GM18499 (cell line): ENCODE results near the gene GPR137.

ENCODE experiments used
- ATAC-seq: cut with Tn5 transposase; IDR thresholded peaks from one replicate; pipeline ENCODE4 v1.9.1; 2021; ENCODE audit warnings: moderate number of reproducible peaks; ENCODE audit not compliant: insufficient read depth, unreplicated experiment

Gene GPR137

DNA sequence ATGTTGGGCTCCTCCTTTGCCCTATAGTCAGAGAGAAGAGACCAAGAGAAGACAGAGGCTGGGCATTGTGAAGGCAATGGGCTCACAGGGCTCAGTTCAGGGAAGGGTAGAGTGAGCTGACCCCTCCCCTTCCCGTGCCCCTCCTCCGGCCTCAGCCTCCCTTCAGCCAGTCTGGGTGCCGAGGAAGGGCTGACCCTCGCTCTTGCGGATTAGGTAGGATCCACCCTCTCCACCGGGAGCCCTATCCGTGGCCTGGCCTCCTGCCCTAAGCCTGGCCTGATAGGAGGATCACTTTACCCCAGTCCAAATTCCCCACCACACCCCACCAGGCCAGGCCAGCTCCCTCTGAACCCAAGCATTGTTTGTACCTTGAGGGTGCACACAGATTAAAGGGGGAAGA is 37.1 kb upstream of the GPR137 start:
- no peak for ATAC-seq

DNA sequence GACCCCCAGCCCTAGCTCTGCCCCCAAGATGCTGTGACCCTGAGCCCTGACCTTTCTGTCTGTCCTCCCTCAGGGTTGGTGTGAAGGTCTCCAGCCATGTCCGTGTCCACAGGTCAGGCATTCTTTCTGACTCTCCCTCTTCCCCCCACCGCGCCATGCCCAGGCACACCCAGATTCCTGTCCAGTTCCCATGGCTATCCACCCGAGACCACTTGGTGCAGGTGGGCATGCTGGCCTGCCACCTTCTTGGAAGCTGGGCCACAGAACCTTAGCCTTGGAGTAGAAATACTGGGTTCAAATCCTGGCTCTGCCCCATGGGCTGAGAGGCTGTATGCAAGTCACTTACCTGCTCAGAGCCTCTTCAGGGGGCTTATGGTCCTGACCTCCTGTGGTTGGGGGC is 36.6 kb upstream of the GPR137 start:
- no peak for ATAC-seq

DNA sequence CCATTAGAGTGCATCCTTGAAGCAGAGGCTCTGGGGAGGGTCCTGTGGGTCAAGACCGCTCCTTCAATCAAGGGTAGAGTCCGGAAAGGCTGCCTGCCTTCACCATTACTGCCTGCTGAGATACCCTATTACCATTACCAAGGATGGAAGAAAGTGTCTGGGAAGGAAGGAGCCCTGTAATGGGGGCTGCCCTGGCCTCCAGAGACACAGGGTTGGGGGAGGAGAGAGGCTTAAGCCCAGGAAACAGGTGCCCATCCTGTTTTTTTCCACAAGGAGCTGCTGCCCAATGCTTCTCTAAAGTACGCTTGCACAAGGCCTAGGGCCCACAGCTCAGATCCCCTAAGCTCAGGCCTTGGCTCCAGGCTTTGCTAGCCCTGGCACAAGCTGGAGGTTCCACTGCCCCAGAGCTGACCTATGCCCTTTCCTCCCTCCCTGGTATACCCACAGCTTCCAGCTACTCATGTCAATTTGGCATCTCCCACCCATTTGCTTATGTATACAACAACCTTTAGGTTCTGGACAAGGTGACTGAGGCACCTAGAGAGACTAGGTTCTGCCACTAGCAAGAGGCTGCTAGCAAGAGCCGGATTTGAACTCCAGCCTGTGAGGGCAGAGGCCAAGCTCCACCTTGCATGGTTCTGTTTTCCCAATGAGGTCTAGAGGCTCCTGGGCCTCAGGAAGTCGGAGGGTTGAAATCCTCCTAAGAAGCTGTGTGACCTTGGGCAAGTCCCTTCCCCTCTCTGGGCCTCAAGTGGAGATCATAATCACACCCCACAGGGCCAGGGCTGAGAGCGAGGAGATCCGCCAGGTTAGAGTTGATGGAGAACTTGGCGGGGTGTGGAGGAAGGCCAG is 35.9 kb upstream of the GPR137 start:
- ATAC-seq: no peak

DNA sequence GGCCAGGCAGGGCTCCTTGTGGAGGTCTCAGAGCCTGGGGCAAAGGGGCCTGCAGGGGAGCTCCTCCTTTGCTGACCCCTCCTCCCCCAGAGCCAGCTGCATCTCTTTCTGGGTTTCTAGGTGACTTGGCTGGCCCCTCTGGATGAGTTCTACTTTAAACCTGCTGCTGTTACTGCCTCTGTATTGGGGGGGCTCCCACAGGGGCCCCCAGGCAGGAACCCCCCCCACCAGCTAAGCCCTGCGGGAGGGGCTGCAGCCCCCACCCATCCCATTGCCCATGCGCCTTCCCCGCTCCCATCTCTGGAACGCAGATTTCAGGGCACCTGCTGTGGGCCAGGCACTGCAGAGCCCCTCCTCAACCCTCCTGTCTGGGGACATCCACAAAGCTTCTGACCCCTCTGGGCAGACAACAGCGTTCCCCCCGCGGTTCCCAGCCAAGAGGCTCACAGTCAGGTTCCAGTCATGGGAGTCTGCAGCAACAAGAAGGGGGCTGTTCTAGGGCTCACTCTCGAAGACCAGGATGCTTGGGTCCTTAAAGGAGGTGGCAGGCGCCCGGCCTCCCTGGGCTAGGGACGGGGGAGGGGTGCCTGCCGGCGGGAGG is 35.1 kb upstream of the GPR137 start:
- ATAC-seq: no peak

DNA sequence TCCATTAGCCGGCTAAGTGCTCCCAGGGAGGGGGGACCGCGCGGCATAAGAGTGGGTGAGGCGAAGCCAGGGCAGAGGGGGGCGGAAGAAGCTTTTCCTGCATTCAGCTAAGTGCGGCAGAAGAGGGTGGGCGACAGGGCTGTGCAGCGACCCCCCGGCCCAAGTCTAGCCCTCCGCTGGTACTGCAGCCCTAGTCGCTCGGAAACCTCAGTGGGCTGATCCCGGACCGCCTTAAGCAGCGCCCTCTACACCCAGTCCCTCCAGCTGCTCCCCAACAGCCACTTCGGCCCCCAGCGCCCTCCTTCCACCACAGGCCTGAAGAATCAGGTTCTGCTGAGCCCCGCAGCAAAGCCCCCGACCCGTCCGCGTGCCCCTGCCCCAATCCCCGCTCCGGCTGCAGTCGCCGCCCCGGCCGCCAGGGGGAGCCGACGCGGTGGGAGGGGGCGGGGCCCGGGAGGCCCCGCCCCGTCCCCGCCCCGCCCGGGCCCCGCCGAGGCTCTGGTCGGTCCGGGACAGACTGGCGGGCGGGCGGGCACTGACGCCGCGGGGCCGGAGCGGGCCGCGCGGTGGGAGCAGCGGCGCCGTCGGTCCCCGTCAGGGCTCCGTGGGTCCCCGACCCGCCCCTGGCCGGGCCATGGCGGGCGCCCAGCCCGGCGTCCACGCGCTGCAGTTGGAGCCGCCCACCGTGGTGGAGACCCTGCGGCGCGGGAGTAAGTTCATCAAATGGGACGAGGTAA is 34.5 kb upstream of the GPR137 start, which contains the start of gene PLCB3:
Gene PLCB3 (plus strand): TSS at position 515 of the 737 bp plus-strand sequence. CDS start 120 bp downstream, at position 635.
- no peak for ATAC-seq

DNA sequence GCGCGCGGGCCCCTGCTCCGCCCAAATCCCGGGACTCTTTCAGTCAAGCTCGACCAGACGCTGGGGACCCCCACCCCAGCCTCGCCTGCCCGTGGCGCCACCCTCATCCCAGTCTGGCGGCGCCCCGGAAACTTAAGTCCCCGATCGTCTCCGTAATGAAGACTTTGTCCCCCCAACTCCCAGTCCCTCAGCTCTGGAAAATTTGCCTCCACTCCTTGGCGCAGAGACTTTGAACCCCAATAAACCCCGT is 34.0 kb upstream of the GPR137 start:
- no peak for ATAC-seq

DNA sequence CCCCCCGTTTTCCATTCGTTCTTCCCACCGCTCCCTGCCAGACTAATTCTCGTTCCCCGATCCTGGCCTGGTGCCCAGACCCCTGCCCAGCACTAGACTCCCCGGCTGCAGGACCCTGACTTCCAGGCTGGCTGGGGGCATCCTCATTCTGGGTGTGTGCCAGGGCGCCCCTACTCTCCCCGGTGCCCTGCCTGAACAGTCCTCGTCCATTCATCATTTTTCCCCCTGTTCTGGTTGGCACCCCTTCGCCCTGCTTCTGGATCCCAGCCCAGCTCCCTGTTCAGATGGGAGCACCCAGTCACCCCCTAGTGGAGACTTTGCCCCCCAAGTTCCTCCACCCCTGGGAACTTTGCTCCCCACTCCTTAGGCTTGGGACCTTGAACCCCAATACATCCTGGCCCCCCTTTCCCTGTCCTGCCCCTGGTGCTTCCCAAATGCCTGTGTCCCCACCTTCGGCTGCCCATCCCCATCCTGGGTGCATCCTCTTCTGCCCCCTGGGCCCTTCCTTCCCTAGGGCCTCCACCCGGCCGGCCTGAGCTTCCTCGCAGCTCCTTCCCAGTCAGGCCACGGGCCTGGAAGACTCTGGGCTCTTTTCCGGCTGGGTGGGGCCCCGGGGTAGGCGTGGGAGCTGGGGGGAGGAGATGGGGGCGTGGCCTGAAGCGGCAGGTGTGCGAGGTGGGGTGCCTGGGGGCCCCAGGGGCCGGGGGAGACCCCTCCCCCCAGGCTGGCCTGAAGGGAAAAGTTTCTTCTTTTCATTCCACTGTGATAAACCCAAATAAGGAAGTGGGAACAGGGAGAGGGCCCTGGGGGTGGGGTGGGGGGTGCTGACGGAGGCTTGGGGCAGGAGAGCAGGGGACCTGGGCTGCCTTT is 33.4 kb upstream of the GPR137 start:
- no peak for ATAC-seq

DNA sequence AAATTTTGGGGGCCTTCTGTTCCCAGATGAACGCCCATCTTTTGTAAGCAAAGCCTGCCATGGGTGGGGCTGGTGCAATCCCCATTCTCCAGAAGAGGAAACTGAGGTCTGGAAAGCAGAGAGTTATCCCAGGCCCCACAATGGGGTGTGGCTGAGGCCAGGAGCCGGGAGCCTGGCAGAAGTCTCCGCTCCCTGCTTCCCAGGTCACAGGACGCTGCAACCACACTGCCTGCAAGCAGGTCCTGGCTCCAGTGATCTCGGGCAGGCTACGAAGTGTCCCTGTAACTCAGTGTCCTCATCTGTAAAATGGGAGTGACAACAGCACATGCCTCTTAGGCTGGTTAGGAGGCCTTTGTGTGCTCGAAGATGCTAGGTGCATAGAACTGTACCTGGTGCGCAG is 32.6 kb upstream of the GPR137 start:
- no peak for ATAC-seq

DNA sequence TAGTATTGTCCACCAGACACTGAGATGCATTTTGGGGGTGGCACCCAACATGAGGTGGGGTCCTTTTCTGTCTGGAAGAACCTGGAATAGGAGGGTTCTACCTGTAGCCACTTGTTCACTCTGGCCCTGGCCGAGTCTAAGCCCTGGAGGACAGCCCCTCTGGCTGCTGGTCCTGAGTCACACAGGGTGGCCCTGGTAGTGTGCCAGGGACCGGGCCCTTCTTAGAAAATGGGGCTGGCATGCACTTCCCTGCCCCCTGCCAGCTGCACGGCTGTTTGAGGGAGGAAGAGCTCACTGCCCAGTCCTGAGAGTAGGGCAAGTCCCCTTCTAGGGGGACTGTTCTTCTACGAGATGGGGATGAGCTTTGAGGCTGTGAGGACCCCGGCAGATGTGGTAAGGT is 32.2 kb upstream of the GPR137 start:
- no peak for ATAC-seq

DNA sequence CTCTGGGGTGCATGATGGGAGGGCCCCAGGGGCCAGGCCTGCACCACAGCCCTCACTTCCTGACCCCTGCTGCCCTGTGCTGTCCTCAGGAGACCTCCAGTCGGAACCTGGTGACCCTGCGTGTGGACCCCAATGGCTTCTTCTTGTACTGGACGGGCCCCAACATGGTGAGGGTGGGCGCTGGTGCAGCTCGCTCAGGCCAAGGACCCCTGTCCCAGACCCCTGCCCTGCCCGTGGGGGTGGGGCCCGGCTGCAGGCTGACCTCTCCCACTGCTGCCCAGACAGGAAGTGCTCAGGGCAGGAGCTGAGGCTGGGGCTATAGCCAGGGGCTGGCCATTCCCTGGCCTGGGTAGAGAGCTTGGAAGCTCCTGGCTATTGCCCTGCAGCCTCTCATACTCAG is 31.3 kb upstream of the GPR137 start:
- no peak for ATAC-seq

DNA sequence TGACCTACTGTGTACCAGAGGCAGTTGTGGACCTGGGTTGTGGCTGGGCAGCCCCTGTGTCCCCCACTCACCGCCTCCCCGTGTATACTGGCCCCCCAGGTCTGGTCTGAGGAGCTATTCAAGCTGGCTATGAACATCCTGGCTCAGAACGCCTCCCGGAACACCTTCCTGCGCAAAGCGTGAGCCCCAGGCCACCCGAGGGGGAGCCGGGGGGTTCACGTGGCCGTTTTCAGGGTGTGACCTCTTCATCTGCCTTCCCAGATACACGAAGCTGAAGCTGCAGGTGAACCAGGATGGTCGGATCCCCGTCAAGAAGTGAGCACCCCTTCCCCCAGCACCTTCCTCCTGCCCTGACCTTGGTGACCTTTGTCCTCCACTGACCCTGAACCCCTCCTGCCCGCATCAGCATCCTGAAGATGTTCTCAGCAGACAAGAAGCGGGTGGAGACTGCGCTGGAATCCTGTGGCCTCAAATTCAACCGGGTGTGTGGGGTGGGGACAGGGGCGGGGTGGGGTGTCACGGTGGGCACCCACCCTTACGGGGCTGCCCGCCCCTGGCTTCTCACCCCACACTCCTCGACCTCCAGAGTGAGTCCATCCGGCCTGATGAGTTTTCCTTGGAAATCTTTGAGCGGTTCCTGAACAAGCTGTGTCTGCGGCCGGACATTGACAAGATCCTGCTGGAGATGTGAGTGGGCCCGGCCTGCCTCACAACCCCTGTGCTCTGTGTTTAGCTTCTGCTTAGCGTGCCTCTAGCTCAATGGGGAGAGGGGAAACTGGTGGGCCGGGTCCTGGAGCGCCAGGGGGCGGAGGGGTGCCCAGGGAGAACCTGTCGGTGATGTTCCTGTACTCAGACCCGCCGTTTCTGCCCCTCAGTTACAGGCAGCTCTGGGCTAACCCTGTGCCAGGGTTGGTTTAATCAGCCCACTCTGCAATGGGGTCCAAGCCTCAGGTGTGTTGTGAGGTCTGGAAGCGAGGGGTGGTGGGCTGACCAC is 30.2 kb upstream of the GPR137 start:
- no peak for ATAC-seq

DNA sequence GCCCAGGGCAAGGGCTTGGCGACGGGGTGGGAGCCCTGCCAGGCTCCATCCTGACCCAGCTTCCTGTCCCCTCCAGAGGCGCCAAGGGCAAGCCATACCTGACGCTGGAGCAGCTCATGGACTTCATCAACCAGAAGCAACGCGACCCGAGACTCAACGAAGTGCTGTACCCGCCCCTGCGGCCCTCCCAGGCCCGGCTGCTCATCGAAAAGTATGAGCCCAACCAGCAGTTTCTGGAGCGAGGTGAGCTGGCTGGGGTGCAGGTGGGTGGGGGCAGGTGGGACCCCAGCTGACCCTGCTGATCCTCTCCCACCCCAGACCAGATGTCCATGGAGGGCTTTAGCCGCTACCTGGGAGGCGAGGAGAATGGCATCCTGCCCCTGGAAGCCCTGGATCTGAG is 29.3 kb upstream of the GPR137 start:
- no peak for ATAC-seq

DNA sequence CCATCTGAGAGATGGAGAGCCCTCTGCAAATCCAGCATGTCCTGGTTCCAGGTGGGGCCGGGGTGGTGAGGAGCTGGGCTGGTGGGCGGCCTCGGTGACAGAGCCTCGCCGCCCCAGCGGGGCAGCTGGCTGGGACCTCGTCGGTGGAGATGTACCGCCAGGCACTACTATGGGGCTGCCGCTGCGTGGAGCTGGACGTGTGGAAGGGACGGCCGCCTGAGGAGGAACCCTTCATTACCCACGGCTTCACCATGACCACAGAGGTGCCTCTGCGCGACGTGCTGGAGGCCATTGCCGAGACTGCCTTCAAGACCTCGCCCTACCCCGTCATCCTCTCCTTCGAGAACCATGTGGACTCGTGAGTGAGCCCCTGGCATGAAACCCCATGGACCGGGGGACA is 27.3 kb upstream of the GPR137 start:
- no peak for ATAC-seq

DNA sequence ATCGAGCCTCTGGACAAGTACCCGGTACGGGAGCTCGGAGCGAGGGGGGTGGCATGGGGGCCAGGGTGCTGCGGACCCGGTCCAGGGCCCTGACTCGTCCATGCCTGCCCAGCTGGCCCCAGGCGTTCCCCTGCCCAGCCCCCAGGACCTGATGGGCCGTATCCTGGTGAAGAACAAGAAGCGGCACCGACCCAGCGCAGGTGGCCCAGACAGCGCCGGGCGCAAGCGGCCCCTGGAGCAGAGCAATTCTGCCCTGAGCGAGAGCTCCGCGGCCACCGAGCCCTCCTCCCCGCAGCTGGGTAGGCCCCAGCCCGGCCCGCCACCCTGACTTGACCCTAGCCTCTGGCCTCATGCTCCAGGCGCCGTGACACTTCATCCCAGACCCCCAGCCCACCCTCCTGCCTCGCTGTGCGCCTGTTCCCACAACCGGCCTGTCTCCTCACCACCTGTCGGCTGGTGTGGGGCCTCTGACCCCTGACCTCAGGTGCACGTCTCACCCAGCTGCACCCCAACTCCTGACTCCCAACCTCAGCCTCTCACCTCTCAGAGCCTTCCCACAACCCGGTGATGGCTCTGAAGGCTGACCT is 26.6 kb upstream of the GPR137 start:
- ATAC-seq: no peak

DNA sequence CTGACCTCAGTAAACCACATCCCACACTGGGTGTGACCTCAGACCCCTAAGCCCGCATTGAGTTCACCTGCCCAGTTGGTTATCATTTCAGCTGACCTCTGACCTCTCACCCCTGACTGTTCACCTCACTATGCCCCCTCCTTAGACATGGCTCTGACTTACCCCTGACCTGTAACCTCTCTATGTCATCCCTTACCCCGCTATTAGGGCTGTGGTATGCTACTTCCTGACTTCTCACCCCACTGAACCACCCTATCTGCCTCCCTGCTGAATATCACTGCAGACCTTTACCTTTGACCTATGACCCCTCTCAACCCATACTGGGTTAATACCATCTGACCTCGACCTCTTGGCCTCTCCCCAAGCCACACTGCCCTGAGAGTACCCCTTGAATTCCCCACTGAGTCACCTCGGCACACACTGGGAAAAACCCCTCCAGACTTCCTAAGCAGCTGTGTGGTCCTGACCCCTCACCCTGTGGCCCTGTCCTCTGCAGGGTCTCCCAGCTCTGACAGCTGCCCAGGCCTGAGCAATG is 26.0 kb upstream of the GPR137 start:
- ATAC-seq: no peak

DNA sequence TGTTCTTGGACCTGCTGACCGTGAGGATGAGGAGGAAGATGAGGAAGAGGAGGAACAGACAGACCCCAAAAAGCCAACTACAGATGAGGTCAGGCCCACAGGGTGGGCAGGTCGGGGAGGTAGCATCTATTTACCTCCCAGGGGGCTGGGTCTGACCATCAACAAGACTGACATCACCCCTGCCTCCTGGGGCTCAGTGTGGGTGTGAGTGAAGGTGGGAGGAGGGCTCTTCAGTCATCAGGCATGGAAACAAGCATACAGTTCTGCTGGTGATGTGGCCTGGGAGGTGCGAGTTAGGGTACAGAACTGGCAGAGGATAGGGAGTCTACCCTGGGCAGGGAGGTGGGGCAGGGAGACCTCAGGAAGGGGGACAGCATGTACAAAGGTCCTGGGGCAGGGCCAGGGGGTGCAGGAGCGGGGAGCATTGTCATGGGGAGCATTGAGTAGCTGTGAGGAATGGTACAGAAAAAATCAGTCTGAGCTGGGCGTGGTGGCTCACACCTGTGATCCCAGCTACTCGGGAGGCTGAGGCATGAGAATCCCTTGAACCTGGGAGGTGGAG is 25.4 kb upstream of the GPR137 start:
- no peak for ATAC-seq

DNA sequence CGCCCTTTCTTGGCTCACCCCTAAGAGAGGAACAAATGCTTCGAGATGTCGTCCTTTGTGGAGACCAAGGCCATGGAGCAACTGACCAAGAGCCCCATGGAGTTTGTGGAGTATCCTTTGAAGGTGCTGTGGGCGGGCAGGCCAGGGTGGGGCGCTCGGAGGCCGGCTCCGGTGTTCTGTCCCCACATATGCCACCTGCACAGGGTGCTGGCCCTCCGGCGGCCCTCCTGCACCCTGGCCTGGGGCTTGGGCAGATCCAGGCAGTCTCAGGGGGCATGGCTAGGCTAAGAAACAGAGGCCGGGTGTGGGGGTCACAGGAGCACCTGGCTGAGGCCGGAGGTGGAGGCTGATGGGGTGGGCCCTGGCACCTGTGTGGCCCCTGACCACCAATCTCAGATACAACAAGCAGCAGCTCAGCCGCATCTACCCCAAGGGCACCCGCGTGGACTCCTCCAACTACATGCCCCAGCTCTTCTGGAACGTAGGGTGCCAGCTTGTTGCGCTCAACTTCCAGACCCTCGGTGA is 24.0 kb upstream of the GPR137 start:
- ATAC-seq: no peak

DNA sequence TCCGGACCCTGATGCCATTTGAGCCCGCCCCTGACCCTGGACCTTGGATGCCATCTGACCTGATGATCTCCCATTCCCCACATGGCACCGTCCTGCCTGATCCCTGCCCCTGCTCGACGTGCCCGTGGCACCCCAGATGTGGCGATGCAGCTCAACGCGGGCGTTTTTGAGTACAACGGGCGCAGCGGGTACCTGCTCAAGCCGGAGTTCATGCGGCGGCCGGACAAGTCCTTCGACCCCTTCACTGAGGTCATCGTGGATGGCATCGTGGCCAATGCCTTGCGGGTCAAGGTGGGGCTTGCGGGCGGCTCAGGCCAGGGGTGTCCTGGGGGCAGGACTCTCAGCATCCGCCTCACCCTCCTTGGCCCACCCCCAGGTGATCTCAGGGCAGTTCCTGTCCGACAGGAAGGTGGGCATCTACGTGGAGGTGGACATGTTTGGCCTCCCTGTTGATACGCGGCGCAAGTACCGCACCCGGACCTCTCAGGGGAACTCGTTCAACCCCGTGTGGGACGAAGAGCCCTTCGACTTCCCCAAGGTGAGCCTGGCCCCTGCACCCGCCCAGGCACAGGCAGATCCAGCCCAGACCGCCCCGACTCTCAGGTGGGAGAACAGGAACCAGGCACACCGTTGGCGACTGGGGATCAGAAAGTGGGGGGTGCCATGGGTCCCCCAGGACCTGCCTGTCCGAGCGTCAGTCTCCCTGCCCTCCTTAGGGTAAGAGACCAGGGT is 23.2 kb upstream of the GPR137 start:
- no peak for ATAC-seq
